SK-N-MC (cell line): ENCODE measurements around the gene PLXNA1.

Experiments used
- EZH2 ChIP-seq: fragments of 200-600 bp; sonication (generic); IDR thresholded peaks from one replicate; pipeline ENCODE4 v1.6.1; 2017; ENCODE audit warnings: antibody characterized with exemption
- POLR2AphosphoS5 ChIP-seq: IDR thresholded peaks from 2 replicates; pipeline ENCODE4 v1.6.1; 2012; ENCODE audit warnings: mild to moderate bottlenecking, low read depth, low read length, borderline replicate concordance

GRCh38 chr3:126945171-126945721 is 37.7 kb upstream of the PLXNA1 start:
- TF ChIP-seq EZH2 (no peak), POLR2AphosphoS5 (no peak)
